HK-2 (cell line): ENCODE measurements around the gene PTPRN2.

Source experiments
- DNase-seq: peaks from one replicate; pipeline ENCODE4 v3.0.0-alpha.2; 2018; ENCODE audit not compliant: unreplicated experiment

PTPRN2 gene

GRCh38 chr7:158576050-158576762 lies 11.4 kb downstream of the PTPRN2 start:
- no peak for DNase-seq

GRCh38 chr7:158574308-158575036 lies 13.2 kb downstream of the PTPRN2 start:
- no peak for DNase-seq

- no peak for DNase-seq
These were observed 14.3 kb downstream of the PTPRN2 start for GRCh38 chr7:158573310-158573709.

DNA sequence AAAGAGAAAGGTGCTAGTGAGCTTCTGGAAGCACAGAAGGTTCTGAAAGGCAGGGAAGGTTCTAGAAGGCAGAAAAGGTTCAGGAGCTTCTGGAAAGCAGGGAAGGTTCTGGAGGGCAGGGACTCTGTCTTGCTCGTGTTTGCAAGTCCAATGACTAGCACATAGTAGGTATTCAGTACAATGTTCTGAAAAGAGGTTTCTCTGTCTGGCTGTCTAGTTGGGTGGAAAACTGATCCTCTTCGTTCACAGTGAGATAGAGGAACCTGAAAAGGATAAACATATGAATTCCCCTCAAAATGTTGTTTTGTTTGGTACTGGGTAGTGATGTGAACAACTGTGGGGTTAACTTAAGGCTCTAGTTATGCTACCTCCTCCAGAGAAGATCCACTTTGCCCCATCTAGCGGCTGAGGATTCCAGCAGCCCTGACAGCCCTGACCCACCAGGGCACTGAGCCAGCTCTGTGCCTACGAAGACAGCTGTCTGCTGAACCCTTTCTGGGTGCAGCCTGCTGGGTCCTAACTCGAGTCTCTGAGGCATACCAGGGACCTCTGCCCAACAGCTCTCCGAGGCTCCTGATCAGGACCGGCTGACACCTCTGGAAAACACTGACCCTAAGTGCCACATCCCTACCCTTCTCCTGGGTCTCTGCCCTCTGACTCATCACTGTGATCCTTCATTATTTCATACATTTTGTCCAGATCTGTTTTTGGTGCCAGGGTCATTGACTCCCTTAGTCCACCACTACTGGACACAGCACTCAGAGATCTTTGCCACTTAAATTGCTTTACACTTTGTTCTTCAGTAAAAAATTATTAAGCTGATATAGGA lies 15.4 kb downstream of the PTPRN2 start:
- no peak for DNase-seq

- no peak for DNase-seq
These were observed 17.0 kb downstream of the PTPRN2 start for GRCh38 chr7:158570449-158571170.

- no peak for DNase-seq
These were observed 17.7 kb downstream of the PTPRN2 start for GRCh38 chr7:158569858-158570323.

DNA sequence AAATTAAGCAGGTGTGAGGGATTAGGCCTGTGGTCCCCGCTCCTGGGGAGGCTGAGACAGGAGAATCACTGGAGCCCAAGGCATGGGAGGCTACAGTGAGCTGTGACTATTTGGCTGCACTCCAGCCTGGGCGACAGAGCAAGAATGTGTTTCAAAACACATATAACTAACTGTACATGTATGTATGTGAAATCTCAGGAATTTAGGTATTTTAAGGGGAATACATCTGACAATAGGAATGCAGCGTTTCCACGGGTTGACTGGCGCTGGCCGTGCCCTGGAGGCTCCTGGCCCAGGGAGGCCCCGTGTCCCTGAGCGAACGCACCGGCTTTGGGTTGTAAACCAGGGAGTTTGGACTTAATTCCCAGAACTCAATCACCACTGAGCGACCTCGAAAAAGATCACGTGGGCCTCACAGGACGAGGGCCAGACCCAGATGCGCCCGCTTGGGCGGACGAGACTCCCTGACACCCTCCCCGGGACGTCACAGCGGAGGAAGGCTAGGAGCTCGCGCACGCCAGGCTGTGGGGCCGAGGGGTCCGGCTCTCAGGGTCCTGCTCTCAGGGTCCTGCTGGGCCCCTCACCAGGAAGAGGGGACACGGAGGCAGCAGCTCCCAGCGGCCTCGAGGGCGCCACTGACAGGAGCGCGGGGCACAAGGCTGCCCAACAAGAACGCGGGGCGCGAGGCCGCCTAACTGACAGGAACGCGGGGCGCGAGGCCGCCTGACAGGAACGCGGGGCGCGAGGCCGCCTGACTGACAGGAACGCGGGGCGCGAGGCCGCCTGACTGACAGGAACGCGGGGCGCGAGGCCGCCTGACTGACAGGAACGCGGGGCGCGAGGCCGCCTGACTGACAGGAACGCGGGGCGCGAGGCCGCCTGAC lies 18.4 kb downstream of the PTPRN2 start:
- DNase-seq: no peak

DNA sequence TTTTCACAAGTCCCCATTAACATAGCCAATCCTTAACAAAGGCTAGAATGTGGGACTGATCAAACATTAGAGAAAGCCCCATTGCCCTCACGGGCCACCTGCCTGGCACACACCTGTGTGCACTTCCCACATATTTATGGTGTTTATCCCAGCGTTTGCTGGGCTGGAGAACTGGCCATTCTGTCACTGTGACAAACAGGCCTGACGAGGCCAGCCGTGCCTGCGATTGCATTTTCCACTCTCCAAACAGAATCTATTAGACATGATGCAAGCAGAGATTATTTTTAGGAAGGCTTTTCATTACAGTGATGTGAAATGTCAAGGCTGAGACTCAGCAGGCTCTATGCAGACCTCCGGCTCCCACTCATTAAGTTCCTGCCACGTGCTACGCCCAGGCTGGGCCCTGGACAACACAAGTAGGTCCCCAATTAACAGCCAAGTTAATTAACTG lies 20.4 kb downstream of the PTPRN2 start:
- DNase-seq: no peak

DNA sequence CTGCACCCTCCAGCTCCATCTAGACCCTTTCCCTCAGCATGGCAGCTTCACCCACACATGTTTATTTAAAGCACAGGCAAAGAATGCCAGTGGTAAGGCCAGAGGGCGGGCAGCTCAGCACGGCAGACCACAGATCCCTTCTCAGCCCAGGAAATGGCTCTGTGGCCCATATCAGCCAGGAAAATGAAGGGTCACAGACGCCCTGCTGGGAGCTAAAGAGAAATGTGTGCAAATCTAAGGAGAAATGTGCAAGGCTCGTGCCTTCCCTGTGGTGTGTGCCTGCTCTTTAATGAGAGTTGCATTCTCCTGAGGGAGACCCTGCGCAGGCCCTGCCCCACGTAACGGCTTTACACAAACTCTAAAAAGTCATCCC lies 23.0 kb downstream of the PTPRN2 start:
- DNase-seq: no peak

DNA sequence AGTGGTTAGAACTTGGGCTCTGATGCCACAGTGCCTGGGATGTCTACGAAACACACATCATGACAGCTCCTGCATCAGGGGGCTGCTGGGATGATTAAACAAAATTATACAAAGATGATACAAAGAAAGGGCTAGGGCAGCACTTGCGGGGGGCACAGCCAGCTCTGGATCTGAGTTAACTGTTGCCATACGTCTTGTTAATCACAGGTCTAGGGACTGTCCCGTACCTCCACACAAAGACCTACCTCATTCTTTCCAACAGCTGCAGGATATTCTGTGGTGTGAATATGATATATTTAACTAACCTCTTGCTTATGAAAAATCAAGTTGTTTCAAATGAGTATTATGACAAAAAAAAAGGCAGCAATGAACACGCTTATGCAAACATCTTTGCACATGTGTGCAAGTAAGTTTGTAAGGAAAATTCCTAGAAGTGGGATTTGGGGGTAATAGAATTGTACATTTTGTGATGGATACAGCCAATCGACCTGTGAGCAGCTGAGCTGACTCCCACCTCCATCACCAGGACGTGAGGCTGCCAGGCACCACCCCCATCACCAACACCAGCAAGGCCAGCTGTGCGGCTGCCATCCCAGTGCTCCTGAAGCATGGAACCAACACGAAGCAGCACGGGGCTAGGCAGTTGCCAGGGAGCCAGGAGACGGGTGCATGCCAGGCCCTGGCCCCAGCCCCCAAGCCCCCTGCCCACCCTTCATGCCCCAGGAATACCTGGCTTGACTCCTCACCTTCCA lies 23.5 kb downstream of the PTPRN2 start:
- no peak for DNase-seq

GRCh38 chr7:158563051-158563450 lies 24.6 kb downstream of the PTPRN2 start:
- DNase-seq: no peak

GRCh38 chr7:158562517-158562916 lies 25.1 kb downstream of the PTPRN2 start:
- no peak for DNase-seq

DNA sequence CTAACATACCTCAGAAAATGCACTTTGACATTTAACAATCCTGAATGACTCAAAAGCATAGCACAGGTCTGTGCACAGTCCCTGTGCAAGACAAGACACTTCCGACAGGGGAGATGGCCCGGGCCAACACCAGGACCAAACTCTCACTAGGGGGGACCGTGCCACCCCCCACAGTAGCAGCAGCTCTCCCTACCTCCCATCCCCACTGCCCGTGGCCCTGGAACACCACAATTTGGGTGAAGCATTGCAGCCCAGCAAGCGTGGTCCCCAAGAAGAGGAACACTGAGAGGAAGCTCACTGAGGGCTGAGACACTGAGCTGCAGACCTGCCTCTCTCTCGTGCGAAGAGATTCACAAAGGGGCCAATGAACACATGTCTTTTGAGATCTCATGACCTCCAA lies 26.0 kb downstream of the PTPRN2 start:
- DNase-seq: no peak

DNA sequence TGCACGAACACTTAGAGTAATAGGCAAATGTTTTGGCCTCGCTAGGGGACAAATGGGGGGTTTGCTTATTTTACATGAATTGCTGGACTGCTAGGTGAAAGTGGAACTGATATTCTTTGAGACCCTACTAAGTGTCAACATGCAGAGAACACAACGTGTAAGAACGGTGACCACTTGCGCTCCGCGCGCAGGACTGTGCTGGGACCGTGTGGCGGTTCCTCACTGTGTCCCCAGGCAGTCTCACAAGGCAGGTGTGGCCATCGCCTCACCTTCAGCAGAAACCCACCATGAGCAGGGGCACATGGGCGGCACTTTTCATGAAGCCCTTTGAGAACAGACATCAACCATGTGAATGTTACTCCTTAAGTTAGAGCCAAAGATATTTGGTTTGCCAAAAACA lies 27.2 kb downstream of the PTPRN2 start:
- DNase-seq: no peak

DNA sequence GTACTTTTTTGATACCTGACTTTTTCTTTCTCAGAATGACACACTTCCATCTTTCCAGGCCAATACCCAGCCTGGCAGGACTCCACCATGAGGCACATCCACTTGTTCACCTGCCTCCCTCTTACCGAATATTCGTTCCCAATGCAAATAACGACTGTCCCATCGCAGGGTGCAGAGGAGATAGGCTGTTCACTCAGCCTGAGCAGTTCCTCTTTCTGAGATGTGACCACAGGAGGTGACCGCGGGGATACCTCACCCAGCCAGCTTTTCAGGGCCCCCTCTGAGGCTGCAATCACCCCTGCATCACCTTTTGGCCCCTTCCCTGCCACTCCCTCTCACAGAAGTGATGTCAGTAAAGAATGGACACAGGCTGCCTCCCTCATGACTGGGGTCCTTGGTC lies 28.3 kb downstream of the PTPRN2 start:
- no peak for DNase-seq

GRCh38 chr7:158558816-158559215 lies 28.8 kb downstream of the PTPRN2 start:
- DNase-seq: no peak

DNA sequence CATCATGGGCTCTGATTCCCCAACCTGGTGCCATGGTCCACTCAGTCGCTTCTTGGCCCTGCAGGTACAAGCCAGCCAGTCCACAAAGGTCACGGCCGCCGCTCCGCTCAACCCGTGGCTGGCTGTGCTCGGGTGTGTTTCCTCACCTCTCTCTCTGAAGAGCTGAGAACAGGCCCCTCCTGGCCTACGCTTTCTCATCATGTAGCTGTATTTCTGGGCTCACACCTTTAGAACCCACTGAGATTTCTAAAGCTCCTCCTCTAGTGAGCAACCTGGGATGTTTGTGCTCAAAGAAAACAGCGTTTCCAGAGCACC lies 30.2 kb downstream of the PTPRN2 start:
- no peak for DNase-seq

GRCh38 chr7:158556721-158557440 lies 30.7 kb downstream of the PTPRN2 start:
- DNase-seq: no peak

DNA sequence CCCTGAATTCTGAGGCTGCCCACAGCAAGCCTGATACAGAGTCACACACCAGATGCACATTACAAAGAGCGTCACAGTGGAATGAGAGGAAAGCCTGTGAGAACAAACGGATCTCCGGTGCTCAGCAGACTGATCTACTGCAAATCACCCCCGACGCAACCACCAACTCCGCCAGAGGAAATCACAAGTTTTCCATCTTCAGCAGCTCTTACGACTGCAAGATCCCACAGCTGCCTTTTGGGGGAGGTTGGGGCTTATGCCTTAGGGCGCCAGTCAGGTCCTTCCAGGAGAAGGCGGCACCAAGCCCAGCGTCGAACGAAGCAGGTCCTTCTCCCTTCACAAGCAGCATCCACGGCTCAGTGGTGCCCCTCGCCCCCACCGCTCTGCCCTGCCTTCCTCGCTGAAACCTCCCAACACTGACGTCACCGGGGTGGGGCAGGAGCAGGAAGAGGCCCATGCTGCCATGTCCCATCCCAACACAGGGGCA lies 32.5 kb downstream of the PTPRN2 start:
- no peak for DNase-seq
